ENCODE results near the gene CIPC. TPM values are rescaled to one million over a fixed set of nuclear protein-coding genes. Genes with fewer than 3 reads are reported as not detected.

The CIPC gene
- total RNA-seq, 2 experiments from 2014 or later: 20.9 to 43.4 TPM

DNA sequence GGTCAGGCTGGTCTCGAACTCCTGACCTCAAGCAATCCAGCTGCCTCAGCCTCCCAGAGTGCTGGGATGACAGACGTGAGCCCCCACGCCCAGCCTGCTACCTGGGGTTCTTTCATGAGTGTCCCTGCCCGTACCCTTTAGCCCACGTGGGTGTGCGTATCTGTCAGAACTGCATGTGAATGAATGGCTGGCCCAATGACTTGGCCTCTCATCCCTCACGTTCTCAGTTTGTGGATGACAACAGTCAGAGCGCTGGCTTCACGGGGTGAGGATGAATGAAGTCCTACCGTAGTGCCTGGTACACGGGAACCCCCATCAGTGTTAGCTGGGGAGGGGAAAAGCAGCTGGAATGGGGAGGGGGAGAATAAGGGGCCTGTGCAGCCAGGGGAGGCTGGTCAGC lies 59.7 kb downstream of the CIPC start:
- Histone ChIP-seq H3K9me2 (ENCODE audit: insufficient read depth, low read length) (no peaks in the 10 kb centered on the region), H3K9me3 (ENCODE audit: low read length) (no peaks in the 10 kb centered on the region), H2AFZ (ENCODE audit: low read length) (no peak overlapping the region), H3K27ac (ENCODE audit: low read depth, low read length, poor library complexity, severe bottlenecking) (no peak overlapping the region), H3K36me3 (ENCODE audit: insufficient read depth, low read length) (no peaks in the 10 kb centered on the region), H3K4me3 (ENCODE audit: low read depth, low read length, poor library complexity, severe bottlenecking) (no peak overlapping the region), H3K79me2 (ENCODE audit: insufficient read depth, low read depth, low read length) (no peaks in the 10 kb centered on the region), H4K20me1 (ENCODE audit: insufficient read depth, low read length) (no peaks in the 10 kb centered on the region), H3K4me2 (ENCODE audit: low read length) (no peak overlapping the region), H3K4me1 (ENCODE audit: insufficient read depth, low read length, poor library complexity, severe bottlenecking) (no peaks in the 10 kb centered on the region)
- intact Hi-C loops (cut with micrococcal nuclease; ENCODE audit: unreplicated experiment): loop anchor here (10.0 kb wide), 1 partner anchor 283 kb away; no protein-coding TSS in a partner anchor
- BruUV-seq (replicated peaks): no TSS peak
- no peak for TF ChIP-seq EZH2phosphoT487 (IDR thresholded peaks at IDR 0.05; ENCODE audit: borderline replicate concordance, low read depth, low read length)
- TF ChIP-seq, protein P1, sequence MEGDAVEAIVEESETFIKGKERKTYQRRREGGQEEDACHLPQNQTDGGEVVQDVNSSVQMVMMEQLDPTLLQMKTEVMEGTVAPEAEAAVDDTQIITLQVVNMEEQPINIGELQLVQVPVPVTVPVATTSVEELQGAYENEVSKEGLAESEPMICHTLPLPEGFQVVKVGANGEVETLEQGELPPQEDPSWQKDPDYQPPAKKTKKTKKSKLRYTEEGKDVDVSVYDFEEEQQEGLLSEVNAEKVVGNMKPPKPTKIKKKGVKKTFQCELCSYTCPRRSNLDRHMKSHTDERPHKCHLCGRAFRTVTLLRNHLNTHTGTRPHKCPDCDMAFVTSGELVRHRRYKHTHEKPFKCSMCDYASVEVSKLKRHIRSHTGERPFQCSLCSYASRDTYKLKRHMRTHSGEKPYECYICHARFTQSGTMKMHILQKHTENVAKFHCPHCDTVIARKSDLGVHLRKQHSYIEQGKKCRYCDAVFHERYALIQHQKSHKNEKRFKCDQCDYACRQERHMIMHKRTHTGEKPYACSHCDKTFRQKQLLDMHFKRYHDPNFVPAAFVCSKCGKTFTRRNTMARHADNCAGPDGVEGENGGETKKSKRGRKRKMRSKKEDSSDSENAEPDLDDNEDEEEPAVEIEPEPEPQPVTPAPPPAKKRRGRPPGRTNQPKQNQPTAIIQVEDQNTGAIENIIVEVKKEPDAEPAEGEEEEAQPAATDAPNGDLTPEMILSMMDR (conservative IDR thresholded peaks at IDR 0.05; ENCODE audit: low read length): no peak
- DNase-seq (ENCODE audit: low spot score): no peak
- POLR2A ChIA-PET: no interaction called here
- CTCF ChIA-PET (ENCODE audit: unreplicated experiment): no interaction called here

DNA sequence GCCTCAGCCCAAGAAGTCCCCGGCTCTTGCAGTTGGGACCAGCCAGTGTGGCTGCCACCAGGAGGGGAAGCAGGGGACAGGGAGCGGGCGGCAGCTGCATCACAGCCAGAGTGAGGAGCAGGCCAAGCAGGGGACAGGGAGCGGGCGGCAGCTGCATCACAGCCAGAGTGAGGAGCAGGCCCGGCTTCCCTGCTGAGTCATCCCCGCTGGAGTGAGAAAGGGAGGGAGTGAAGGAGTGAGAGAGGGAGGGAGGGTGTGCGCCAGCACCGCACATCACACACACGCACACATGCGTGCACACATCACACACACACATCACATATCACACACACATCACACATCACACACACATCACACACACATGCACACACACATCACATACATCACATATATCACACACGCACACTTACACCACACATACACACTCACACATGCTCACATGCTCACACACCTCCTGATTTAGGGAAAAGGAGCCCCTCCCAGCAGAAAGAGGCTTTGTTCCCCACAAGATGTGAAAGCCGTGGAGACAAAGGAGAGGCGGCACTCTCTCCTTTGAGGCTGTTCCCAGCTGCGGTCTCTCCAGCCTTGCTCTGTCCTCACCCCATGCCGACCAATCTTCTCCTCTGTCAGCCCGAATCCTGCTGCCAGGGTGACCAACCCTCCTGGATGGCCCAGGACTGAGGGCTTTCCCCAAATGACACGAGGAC lies 60.3 kb downstream of the CIPC start:
- intact Hi-C loops (cut with micrococcal nuclease; ENCODE audit: unreplicated experiment): loop anchor here (10.0 kb wide), 1 partner anchor 284 kb away; no protein-coding TSS in a partner anchor
- DNase-seq (ENCODE audit: low spot score): no peak

DNA sequence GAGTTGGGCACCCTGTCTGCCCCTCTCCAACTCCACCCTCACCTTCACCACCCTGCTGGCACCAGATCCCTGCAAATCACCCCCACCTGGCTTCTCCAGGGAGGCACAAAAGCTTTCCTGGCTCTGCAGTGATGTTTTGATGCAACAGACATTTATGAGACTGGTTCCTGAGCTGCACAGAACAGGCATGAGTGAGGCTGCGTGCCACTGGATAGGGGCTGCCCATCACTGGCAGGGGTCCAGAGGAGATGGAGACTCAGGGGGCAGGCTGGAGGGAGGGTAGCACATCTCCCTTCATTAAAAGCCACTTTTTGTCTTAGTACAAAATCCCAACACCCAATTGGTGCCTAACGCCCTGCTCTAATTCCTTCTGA lies 60.8 kb downstream of the CIPC start:
- H4K20me1 ChIP-seq (ENCODE audit: insufficient read depth, low read length): no peaks in the 10 kb centered on the region
- POLR2A ChIA-PET: no interaction called here
- no peak overlapping the region for H3K4me3 ChIP-seq (ENCODE audit: low read depth, low read length, poor library complexity, severe bottlenecking)
- H2AFZ ChIP-seq (ENCODE audit: low read length): no peak overlapping the region
- no peaks in the 10 kb centered on the region for H3K36me3 ChIP-seq (ENCODE audit: insufficient read depth, low read length)
- no peak overlapping the region for H3K27ac ChIP-seq (ENCODE audit: low read depth, low read length, poor library complexity, severe bottlenecking)
- no peaks in the 10 kb centered on the region for H3K4me1 ChIP-seq (ENCODE audit: insufficient read depth, low read length, poor library complexity, severe bottlenecking)
- no peak overlapping the region for H3K4me2 ChIP-seq (ENCODE audit: low read length)
- H3K9me3 ChIP-seq (ENCODE audit: low read length): no peaks in the 10 kb centered on the region
- no peaks in the 10 kb centered on the region for H3K79me2 ChIP-seq (ENCODE audit: insufficient read depth, low read depth, low read length)
- H3K9me2 ChIP-seq (ENCODE audit: insufficient read depth, low read length): no peaks in the 10 kb centered on the region
- CTCF ChIA-PET (ENCODE audit: unreplicated experiment): no interaction called here
- DNase-seq (ENCODE audit: low spot score): no peak
- BruUV-seq (replicated peaks): no TSS peak
- intact Hi-C loops (cut with micrococcal nuclease; ENCODE audit: unreplicated experiment): loop anchor here (10.0 kb wide), 1 partner anchor 284 kb away; no protein-coding TSS in a partner anchor
- no peak for TF ChIP-seq EZH2phosphoT487 (IDR thresholded peaks at IDR 0.05; ENCODE audit: borderline replicate concordance, low read depth, low read length)
- TF ChIP-seq, protein P1 (conservative IDR thresholded peaks at IDR 0.05; ENCODE audit: low read length): no peak

More for the DNA sequence above, 60.3 kb downstream of the CIPC start:
- POLR2A ChIA-PET: no interaction called here
- Histone ChIP-seq H3K9me3 (ENCODE audit: low read length) (no peaks in the 10 kb centered on the region), H2AFZ (ENCODE audit: low read length) (no peak overlapping the region), H3K9me2 (ENCODE audit: insufficient read depth, low read length) (no peaks in the 10 kb centered on the region), H3K4me1 (ENCODE audit: insufficient read depth, low read length, poor library complexity, severe bottlenecking) (no peaks in the 10 kb centered on the region), H3K27ac (ENCODE audit: low read depth, low read length, poor library complexity, severe bottlenecking) (no peak overlapping the region), H3K79me2 (ENCODE audit: insufficient read depth, low read depth, low read length) (no peaks in the 10 kb centered on the region), H3K4me2 (ENCODE audit: low read length) (no peak overlapping the region), H3K36me3 (ENCODE audit: insufficient read depth, low read length) (no peaks in the 10 kb centered on the region), H4K20me1 (ENCODE audit: insufficient read depth, low read length) (no peaks in the 10 kb centered on the region), H3K4me3 (ENCODE audit: low read depth, low read length, poor library complexity, severe bottlenecking) (no peak overlapping the region)
- BruUV-seq (replicated peaks): no TSS peak
- CTCF ChIA-PET (ENCODE audit: unreplicated experiment): no interaction called here
- TF ChIP-seq, protein P1 (conservative IDR thresholded peaks at IDR 0.05; ENCODE audit: low read length): no peak
- no peak for TF ChIP-seq EZH2phosphoT487 (IDR thresholded peaks at IDR 0.05; ENCODE audit: borderline replicate concordance, low read depth, low read length)
